ENCODE data around the gene ADAP1.

ADAP1 gene

GRCh38 chr7:908159-908581 lies 46.3 kb downstream of the ADAP1 start:
- TF ChIP-seq CTCF (IDR thresholded peaks at IDR 0.05; ENCODE audit: low read depth, low read length) = no peak

GRCh38 chr7:907158-907980 lies 47.1 kb downstream of the ADAP1 start:
- H3K4me3 ChIP-seq (ENCODE audit: low read depth, low read length) = no peak overlapping the region
- TF ChIP-seq CTCF (IDR thresholded peaks at IDR 0.05; ENCODE audit: low read depth, low read length) = no peak

More at GRCh38 chr7:908159-908581, 46.3 kb downstream of the ADAP1 start:
- no peak overlapping the region for H3K4me3 ChIP-seq (ENCODE audit: low read depth, low read length)

- TF ChIP-seq CTCF (IDR thresholded peaks at IDR 0.05; ENCODE audit: low read depth, low read length) = no peak
- no peak overlapping the region for H3K4me3 ChIP-seq (ENCODE audit: low read depth, low read length)
These were observed 47.7 kb downstream of the ADAP1 start for GRCh38 chr7:906776-907157.

- no peak for TF ChIP-seq CTCF (IDR thresholded peaks at IDR 0.05; ENCODE audit: low read depth, low read length)
- 0 out of 2 replicates have a peak overlapping the region, but pooled peaks have one; percentile 23 for H3K4me3 ChIP-seq (ENCODE audit: low read depth, low read length)
These were observed 49.6 kb downstream of the ADAP1 start for GRCh38 chr7:904847-905246.

- no peak for TF ChIP-seq CTCF (IDR thresholded peaks at IDR 0.05; ENCODE audit: low read depth, low read length)
- H3K4me3 ChIP-seq (ENCODE audit: low read depth, low read length) = no peak overlapping the region
These were observed 50.3 kb downstream of the ADAP1 start for GRCh38 chr7:903921-904755.

- no peak overlapping the region for H3K4me3 ChIP-seq (ENCODE audit: low read depth, low read length)
- TF ChIP-seq CTCF (IDR thresholded peaks at IDR 0.05; ENCODE audit: low read depth, low read length) = no peak
These were observed 51.5 kb downstream of the ADAP1 start for GRCh38 chr7:902996-903395.

Measured in WI38 (cell line).